Adrenal gland (tissue), 5 donors: ENCODE data around the gene PDSS1.
"Not testable (repeated sequence)": the region's sequence is repeated elsewhere in the genome, so short reads cannot be mapped to it uniquely, and the experiment has no call there.

Experiments used
- CTCF ChIP-seq, 6 experiments: fragments of 450-650 bp in 4 of 6; fragments of 200-600 bp in 2 of 6; sonication (generic) in 1 of 6; IDR thresholded peaks; 1 replicate in 5 of 6; 2 replicates in 1 of 6; pipeline versions ENCODE4 v1.5.1 to v1.8.0; 2016 to 2021; ENCODE audit warnings: antibody characterized with exemption in 6 of 6, mild to moderate bottlenecking in 2 of 6, moderate library complexity in 1 of 6
- POLR2A ChIP-seq, 2 donors: fragments of 450-650 bp; IDR thresholded peaks; one replicate each; pipeline ENCODE4 v1.6.1; 2017; ENCODE audit warnings: antibody characterized with exemption in 2 of 2, mild to moderate bottlenecking in 2 of 2, moderate library complexity in 1 of 2
- donor health status: DM: no; HTN: no; CAD: no.

- TF ChIP-seq CTCF (IDR thresholded peaks at IDR 0.05), result peak in 5 of 6 experiments; percentile 30 to 57 (median 42)
- not testable (repeated sequence) for TF ChIP-seq POLR2A (IDR thresholded peaks at IDR 0.05)
These were observed 12.7 kb upstream of the PDSS1 start for GRCh38 chr10:26684667-26685264.
